OCI-LY7 (cell line): ENCODE data around the gene KCNN2.

Source experiments
- CTCF ChIP-seq: fragments of 200-600 bp; sonication (generic); conservative IDR thresholded peaks from 2 replicates; pipeline ENCODE4 v1.5.1; 2014; ENCODE audit warnings: mild to moderate bottlenecking, antibody characterized with exemption, low read length, moderate library complexity, mixed read lengths
- EZH2phosphoT487 ChIP-seq: fragments of 200-600 bp; sonication (generic); IDR thresholded peaks from 2 replicates; pipeline ENCODE4 v1.6.1; 2018; ENCODE audit warnings: low read depth, borderline replicate concordance, mild to moderate bottlenecking, mixed run types, antibody characterized with exemption, low read length, moderate library complexity, mixed read lengths

GRCh38 chr5:114360816-114361723, 800 bp upstream of the KCNN2 start:
- TF ChIP-seq EZH2phosphoT487 (no peak), CTCF (no peak)
